HG03571 (cell line): ENCODE data around the gene HNRNPA0.
"Not testable (repeated sequence)": the region's sequence is repeated elsewhere in the genome, so short reads cannot be mapped to it uniquely, and the experiment has no call there.

ENCODE experiments used
- ATAC-seq: cut with Tn5 transposase; IDR thresholded peaks from one replicate; pipeline ENCODE4 v1.9.1; 2021; ENCODE audit not compliant: unreplicated experiment

The HNRNPA0 gene

DNA sequence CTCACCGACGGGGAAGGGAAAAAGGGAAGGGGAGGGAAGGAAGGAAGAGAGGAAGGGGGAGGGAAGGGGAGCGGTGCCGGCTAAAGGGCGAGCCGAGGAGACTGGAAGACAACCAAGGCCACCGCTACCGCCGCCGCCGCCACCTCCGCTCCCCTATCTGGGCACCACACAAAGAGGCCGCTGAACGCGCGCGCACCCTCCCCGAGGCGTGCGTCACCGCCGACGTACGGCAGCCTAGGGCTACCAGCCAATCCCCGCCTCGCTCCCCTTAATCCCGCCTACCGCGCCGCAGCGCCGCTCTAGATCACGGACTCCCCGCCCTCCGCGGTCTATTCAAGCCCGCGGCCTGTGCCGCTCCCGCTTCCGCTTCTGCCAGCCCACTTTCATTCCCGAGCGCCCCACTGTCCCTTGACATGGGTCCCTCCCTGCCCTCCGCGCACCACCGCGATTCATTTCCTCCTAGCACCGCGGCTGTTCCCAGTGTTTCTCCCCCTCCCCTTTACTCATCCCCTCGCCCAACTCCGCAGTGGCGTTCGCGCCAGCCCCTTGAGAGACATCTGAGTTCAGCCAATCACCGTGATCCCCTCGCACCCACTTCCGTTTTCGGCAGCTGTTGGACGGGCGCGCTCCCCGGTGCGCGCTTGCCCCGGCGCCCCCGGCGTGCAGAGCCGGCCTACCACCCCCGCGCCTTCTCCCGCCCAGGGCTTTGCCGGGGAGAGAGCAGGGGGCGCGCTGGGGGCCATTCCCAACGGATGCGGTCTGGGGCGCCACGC, at the start of gene HNRNPA0:
TSS of gene HNRNPA0 (minus strand) at position 176 of the 773 bp plus-strand sequence. CDS start 297 bp downstream, outside the sequence.
- peak; percentile 79 for ATAC-seq

DNA sequence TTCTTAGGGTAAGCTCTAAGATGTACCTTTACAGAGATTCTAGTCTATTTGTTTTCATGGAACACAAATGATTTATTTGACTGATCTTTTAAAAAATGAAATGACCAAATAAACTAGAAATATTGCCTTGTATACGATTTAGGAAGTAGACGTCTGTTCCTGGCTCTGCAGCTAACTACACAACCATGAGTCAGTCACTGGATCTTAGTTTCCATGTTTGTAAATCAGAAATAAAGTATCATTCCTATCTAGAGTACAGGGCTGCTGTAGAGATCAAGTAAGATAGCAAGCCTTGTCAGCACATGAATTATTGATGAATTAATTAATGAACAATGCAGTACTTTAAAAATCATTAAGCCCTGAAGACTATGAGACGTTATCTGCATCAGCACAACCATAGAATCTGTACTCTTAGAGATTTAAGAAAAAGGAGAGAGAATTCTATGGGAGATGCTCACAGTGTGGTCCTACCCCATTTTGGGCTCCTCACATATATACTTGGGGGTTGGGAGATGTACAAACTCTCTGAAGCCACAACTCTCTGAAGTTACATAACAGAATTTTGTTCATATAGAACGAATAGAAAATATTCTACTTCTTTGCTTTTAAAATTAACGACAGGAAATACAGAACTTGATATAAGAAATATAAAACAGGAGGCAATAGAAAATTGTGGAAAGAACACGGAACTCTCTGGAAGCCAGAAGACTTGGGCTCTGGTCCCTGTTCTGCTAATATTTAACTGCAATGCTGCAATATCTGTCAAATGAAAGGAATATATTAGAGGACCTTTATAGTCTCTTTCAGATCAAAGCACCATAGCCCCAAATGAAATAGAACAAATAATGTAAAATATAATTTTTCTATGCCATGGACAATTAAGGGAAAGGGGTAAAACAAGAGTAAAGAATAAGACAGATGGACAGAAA, 48.4 kb upstream of the HNRNPA0 start:
- no peak for ATAC-seq

DNA sequence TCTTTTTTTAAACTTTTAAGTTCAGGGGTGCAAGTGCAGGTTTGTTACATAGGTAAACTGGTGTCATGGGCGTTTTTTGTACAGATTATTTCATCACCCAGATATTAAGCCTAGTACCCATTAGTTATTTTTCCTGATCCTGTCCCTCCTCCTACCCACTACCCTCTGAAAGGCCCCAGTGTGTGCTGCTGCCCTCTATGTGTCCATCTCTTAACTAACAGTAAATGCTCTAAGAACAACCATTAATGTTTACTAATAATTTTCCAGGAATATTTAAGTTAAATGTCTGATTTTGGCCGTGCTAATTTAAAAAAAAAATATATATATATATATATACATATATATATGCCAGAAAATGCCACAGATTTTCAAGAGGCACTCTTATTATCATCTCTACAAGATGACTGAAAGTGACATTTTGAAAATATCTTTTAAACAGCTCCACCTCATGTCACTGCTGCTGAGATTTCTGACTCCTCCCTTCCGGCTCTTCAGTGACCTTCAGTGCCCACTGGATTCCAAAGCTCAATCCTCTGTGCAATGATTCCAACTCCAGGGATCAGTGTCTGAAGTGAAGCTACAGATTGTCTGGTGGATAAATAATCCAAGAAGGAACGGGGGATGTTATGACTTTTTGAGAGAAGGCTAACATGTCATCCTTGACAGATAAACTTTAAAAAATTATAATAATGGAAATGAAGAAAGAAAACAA, 46.7 kb upstream of the HNRNPA0 start:
- no peak for ATAC-seq

DNA sequence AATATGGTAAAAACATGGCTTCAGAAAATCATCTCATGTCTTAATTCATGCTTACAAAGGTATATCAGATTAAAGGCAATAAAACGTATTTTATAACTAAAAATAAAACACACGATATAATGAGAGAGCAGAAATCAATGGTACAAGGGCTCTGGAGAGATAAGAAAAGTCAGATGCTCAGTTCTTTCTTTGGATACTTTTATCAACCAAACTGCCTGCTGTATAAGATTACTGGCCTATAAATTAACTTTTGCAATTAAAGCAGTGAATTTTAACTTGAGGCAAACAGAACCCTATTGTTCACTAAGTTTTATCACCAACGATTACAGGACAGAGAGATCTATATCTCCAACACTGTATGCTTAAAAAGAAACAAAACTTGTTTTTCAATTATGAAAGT, 42.1 kb upstream of the HNRNPA0 start:
- no peak for ATAC-seq

DNA sequence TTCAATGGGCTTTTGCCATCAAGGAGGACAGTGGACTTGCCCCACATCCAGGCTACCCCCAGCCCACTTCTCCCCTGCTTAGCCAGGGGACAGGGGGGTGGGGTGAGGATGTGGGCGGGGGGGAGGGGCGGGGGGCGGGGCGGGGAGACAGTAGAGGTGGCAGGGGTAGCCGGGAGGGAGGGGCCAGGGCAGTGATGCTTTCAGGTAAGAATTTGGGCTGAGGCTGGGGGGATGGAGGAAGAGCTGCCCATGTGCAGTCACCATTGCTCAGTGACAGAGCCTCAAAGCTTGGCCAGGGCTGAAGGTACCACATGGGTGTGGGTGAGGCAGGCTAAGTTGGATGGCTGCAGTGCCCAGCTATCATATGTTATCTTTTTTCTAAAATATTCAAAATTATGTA, 40.7 kb upstream of the HNRNPA0 start:
- no peak for ATAC-seq

DNA sequence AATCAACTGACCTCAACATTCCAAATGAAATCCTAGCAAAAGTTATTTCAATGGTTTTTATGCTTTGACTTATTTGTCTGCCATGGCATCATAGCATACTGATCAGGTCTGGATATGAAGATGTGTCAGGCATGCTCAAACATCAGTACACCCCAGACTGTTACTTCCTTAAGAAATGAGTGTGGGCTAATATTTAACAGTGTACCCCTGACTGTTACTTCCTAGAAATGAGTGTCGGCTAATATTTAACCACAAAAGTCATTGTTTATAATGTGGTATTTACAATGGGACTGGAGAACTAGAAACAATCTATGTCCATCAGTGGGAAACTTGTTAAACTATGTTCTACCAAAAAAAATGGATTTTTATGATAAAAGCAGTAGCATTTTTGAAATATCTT, 38.1 kb upstream of the HNRNPA0 start:
- peak; percentile 76 for ATAC-seq

DNA sequence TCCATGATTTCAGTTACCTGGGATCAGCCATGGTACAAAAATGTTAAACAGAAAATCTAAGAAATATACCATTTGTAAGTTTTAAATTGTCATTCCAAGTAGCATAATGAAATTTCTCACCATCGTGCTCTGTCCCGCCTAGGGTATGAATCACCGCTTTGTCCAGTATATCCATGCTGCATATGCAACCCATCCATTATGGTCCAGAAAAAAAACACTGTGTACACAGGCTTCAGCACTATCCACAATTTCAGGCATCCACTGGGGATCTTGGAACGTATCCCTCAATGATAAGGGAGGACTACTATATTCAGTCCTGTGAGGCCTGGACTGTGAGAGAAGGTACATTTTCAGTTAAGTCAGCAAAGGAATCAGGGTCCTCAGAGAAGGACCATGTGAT, 37.6 kb upstream of the HNRNPA0 start:
- ATAC-seq = peak; percentile 12

DNA sequence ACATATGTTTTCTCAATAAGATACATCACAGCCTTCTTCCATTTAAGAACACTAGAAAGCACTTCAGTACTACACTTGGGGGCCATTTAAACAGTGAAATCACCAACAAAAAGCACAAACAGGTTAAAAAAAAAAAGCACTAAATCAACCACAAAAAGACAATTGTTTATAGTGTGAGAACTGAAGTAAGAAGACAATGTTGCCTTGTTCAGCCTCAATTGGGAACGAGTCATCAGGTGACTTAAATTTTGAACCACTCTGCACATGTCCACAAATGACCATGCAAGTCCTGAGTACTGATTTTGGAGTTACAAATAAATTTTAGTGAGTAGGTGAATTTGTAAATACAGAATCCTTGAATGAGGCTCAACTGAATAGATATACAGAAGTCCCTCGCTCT, 37.2 kb upstream of the HNRNPA0 start:
- no peak for ATAC-seq

DNA sequence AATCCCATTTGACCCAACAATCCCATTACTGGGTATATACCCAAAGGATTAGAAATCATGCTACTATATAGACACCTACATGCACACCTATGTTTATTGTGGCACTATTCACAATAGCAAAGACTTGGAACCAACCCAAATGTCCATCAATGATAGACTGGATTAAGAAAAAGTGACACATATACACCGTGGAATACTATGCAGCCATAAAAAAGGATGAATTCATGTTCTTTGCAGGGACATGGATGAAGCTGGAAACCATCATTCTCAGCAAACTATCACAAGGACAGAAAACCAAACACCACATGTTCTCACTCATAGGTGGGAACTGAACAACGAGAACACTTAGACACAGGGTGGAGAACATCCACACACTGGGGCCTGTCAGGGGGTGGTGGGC, 34.4 kb upstream of the HNRNPA0 start:
- ATAC-seq = not testable (repeated sequence)

DNA sequence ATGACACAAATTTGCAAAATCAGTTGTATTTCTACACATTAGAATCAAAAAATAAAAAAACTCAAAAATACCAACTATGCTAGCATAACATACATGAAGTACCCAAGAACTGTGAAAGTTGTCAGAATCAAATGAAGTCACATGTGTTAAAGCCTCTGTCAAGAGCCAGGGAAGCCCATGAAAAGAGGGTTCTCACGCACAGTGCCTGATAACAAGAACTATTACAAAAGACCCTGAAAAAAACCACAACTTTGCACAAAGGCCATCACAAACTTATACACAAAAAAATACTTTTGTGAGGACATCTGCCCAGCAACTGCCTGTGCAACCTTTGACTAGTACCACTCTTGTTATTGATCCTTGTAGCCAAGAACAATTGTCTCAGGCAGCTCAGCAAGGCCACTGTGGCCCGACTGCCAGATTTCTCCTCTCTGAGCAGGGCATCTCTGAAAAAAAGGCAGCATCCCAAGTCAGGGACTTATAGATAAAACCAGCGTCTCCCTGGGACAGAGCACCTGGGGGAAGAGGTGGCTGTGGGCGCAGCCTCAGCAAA, 28.9 kb upstream of the HNRNPA0 start:
- no peak for ATAC-seq

DNA sequence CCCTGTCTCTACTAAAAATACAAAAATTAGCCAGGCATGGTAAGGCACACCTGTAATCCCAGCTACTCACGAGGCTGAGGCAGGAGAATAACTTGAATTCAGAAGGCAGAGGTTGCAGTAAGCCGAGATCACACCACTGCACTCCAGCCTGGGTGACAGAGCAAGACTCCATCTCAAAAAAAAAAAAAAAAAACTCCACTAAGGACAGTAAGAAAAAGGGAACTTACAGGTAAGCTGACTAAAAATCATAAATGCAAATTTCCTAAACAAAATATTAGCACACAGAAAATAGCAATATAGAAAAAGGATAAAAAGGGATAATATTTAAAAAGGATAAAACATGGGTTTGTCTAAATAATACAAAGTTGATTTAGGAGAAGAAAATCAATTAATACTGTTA, 27.9 kb upstream of the HNRNPA0 start:
- ATAC-seq = no peak

DNA sequence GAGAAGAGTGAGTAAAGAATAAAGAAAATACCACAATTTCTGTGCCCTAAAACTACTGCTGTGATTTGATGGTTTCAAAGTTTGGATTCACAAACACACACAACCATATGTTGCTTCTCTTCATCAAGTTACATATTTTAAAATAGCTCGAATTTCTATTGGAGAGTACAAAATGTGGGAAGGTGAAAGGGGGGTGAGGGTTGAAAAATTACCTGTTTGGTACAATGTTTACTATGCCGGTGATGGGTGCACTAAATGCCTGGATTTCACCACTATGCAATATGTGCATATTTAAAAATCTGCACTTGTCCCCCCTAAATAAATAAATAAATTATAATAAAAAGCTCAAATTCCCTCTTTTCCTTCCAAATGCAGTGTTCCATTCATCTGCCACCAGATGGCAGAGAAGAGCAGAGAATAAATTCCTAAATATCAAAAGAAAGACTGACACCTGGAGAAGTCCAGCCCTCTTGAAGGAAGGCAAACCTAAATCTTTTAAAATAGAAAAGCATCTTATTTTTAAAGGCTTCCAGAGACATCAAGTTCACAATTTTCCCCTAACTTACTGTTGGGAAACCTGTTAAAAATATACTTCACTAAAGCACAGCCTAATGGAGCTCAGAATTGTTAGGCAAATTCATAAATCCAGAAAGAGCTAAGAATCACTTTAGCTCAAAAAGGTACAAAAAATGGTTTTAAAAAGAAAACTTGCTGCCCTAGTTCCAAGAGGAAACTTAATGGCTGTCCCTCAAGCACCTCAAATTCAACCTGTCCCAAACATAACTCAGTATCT, 24.8 kb upstream of the HNRNPA0 start:
- no peak for ATAC-seq

DNA sequence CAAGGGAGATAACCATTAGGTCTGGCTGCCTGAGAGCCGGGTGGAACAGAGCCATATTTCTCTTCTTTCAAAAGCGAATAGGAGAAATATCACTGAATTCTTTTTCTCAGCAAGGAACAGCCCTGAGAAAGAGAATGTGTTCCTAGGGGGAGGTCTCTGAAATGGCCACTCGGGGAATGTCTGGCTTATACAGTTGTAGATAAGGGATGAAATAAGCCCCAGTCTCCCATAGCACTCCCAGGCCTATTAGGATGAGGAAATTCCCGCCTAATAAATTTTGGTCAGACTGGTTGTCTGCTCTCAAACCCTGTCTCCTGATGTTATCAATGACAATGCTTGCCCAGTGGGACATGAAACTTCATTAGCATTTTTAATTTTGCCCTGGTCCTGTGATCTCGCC, 13.8 kb upstream of the HNRNPA0 start:
- ATAC-seq = not testable (repeated sequence)

DNA sequence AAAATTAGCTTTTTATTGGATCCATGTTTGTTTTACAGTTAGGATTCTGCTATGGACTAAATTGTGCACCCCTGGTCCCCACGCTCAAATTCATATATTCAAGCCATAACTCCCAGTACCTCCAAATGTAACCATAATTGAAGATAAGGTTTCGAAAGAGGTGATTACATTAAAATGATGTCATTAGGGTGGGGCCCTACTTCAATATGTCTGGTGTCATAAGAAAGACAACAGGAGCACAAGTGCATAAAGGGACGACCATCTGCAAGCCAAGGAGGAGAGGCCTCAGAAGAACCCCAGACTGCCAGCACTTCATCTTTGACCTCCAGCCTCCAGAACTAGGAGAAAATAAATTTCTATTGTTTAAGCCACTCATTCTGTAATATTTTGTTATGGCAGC, 7.4 kb upstream of the HNRNPA0 start:
- ATAC-seq = no peak

DNA sequence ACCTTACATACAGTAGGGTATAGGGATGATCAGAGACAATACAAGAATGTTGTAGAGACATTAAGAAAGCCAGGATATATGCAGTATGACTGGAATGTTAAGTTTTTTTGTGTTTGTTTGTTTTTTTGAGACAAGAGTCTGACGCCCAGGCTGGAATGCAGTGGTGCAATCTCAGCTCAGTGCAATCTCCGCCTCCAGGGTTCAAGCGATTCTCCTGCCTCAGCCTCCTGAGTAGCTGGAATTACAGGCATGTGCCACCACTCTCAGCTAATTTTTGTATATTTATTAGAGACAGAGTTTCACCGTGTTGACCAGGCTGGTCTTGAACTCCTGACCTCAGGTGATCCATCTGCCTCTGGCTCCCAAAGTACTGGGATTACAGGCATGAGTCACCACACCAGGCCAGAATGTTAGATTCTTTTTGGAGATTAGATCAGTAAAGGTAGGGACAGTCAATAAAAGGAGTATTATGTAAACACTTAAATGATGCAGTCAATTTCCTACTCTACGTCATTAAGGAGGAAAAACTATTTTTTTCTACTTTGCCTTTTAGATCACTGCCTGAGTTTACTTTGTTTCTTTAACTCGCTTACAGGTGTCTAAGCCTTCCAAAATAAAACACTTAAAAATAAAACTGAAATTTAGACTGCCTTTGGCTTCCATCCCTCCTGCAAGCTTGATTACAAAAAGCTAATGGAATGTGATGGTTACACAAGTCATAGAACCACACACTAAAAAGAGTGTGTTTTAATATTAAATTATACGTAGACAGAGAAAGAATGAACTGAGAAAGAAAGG, 6.8 kb upstream of the HNRNPA0 start:
- ATAC-seq = no peak

DNA sequence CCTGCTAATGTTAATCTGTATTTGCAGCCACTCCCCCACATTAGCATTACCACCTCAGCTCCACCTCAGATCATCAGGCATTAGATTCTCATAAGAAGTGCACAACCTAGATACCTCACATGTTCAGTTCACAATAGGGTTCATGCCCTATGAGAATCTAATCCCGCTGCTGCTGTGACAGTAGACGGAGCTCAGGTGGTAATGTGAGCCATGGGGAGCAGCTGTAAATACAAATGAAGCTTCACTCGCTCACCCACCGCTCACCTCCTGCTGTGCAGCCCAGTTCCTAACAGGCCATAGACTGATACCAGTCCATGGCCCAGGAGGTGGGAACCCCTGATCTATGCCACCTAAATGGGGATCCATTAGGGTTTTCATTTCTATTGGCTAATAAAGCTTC, 6.1 kb upstream of the HNRNPA0 start:
- ATAC-seq = no peak

DNA sequence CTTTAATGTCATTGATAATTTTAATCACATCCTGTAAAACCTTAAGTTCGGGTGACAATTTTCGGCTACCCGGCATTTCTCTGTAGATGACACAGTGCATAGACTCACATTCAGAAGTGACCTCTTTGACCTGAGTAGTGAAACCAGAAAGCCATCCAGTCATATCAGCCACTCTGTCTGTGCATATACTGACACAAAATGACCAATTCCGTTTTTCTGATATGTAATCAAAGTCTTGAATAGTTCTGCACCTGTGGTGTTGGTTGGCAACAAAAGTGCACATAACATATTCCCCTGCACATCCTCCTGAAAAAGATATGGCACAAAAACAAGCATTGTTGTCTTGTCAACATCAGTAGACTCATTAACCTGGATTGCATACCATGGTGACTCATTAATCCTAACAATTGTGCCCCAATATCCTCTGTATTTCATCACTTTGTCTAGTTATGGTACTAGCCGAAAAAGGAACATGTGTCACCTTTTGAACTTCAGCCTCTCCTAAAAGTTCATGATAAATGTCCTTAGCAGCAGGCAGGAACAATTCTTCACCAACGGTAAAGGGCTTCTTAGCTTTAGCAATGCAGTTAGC, 4.6 kb upstream of the HNRNPA0 start:
- ATAC-seq = peak; percentile 25

DNA sequence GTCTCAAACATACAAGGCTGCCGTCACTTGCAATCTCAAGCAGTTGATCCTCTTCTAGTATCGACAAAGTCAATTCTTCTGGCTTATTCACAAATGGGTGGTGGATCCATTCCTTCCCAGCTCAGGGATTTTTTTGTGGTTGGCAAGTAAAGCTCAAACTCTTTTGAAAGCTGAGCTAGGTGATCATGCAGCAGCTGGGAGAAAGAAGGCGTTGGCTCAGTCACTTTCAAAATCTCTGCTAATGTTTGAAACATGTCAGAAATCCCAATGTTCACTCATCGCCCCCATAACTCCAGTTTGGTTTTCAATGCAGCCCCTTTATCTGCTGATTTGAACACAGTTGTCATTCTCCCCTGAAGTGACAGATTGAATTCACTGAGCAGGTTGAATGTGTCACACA, 4.0 kb upstream of the HNRNPA0 start:
- ATAC-seq = no peak

DNA sequence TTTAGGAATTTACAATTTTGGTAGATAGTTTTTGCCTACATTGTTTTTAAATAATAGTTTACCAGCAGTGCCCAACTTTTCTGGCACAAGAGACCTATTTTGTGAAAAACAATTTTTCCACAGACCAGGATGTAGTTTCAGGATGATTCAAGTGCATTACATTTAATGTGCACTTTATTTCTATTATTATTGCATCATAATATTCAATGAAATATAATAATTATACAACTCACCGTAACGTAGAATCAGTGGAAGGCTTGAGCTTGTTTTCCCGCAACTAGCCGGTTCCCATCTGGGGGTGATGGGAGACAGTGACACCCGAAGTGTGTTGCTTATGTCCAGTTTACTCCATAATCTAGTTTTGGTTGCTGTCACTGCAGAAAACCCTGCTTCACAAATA, 3.5 kb upstream of the HNRNPA0 start:
- no peak for ATAC-seq
